OCI-LY7 (cell line): ENCODE data around the gene RIMS4. TPM values are rescaled to one million over a fixed set of nuclear protein-coding genes. Genes with fewer than 3 reads are reported as not detected.

Experiments used
- BruUV-seq: library from RNA; stranded (reverse); fragments of 400-500 nt; replicated peaks from 2 replicates; lab custom pipeline; 2021; lab: Mats Ljungman, UMichigan
- CTCF ChIA-PET: fragments of 300-600 bp; sonication (Branson Sonifier 250); formaldehyde crosslinking; loops from one replicate; lab custom pipeline; 2022; ENCODE audit warnings: antibody characterized with exemption; ENCODE audit not compliant: unreplicated experiment; lab: Charles Lee
- POLR2A ChIA-PET: fragments of 300-600 bp; sonication (Branson Sonifier 250); formaldehyde crosslinking; loops from one replicate; lab custom pipeline; 2022; ENCODE audit warnings: antibody characterized with exemption; lab: Charles Lee
- DNase-seq: peaks from one replicate; pipeline ENCODE4 v3.0.0-alpha.2; 2015; ENCODE audit warnings: low spot score
- H2AFZ ChIP-seq: fragments of 200-600 bp; sonication (generic), shearing (Covaris generic); 2 replicates; pipeline ENCODE4 v1.6.1; 2014; ENCODE audit warnings: mild to moderate bottlenecking, antibody characterized with exemption, low read length, moderate library complexity
- H3K27ac ChIP-seq: fragments of 200-600 bp; sonication (generic); 2 replicates; pipeline ENCODE4 v1.5.1; 2014; ENCODE audit warnings: mixed run types, low read depth, mild to moderate bottlenecking, moderate library complexity, low read length, inconsistent platforms; ENCODE audit not compliant: poor library complexity, severe bottlenecking
- H3K36me3 ChIP-seq: fragments of 200-600 bp; sonication (generic); 2 replicates; pipeline ENCODE4 v1.6.1; 2014; ENCODE audit warnings: mild to moderate bottlenecking, antibody characterized with exemption, low read length, moderate library complexity, mixed read lengths; ENCODE audit not compliant: insufficient read depth
- H3K4me1 ChIP-seq: fragments of 200-600 bp; sonication (generic); 2 replicates; pipeline ENCODE4 v1.5.1; 2014; ENCODE audit warnings: mild to moderate bottlenecking, low read length; ENCODE audit not compliant: insufficient read depth, poor library complexity, severe bottlenecking
- H3K4me2 ChIP-seq: fragments of 200-600 bp; sonication (generic); 2 replicates; pipeline ENCODE4 v1.6.1; 2014; ENCODE audit warnings: mild to moderate bottlenecking, low read length
- H3K4me3 ChIP-seq: fragments of 200-600 bp; sonication (generic); 2 replicates; pipeline ENCODE4 v1.5.1; 2014; ENCODE audit warnings: mild to moderate bottlenecking, low read depth, low read length; ENCODE audit not compliant: poor library complexity, severe bottlenecking
- H3K79me2 ChIP-seq: fragments of 200-600 bp; sonication (generic); 2 replicates; pipeline ENCODE4 v1.6.1; 2016; ENCODE audit warnings: low read depth, mild to moderate bottlenecking, low read length, moderate library complexity, mixed read lengths; ENCODE audit not compliant: insufficient read depth
- H3K9me2 ChIP-seq: fragments of 200-600 bp; sonication (generic); 2 replicates; pipeline ENCODE4 v1.6.1; 2016; ENCODE audit warnings: mild to moderate bottlenecking, low read length, mixed read lengths; ENCODE audit not compliant: insufficient read depth
- H3K9me3 ChIP-seq: fragments of 200-600 bp; sonication (generic); 2 replicates; pipeline ENCODE4 v1.6.1; 2014; ENCODE audit warnings: mild to moderate bottlenecking, mixed run types, low read length, mixed read lengths
- H4K20me1 ChIP-seq: fragments of 200-600 bp; sonication (generic); 2 replicates; pipeline ENCODE4 v1.6.1; 2014; ENCODE audit warnings: mild to moderate bottlenecking, antibody characterized with exemption, low read length, moderate library complexity, mixed read lengths; ENCODE audit not compliant: insufficient read depth
- EZH2phosphoT487 ChIP-seq: fragments of 200-600 bp; sonication (generic); IDR thresholded peaks from 2 replicates; pipeline ENCODE4 v1.6.1; 2018; ENCODE audit warnings: low read depth, borderline replicate concordance, mild to moderate bottlenecking, mixed run types, antibody characterized with exemption, low read length, moderate library complexity, mixed read lengths
- intact Hi-C: fragments of 100-400 bp; cut with micrococcal nuclease; formaldehyde crosslinking; loops from one replicate; pipeline ENCODE4 v1.10.0; 2022; ENCODE audit not compliant: unreplicated experiment
- total RNA-seq, 2 experiments: library from RNA; depleted of rRNA in 1 of 2; stranded (reverse); fragments of >200 nt in 1 of 2; shearing (Covaris generic) in 1 of 2; gene quantifications; 2 replicates each; pipeline ENCODE4 v1.2.3, GENCODE V29; 2014 to 2022
- TF ChIP-seq, protein P1 (sequence below): fragments of 200-600 bp; sonication (generic); conservative IDR thresholded peaks from 2 replicates; pipeline ENCODE4 v1.5.1; 2014; ENCODE audit warnings: mild to moderate bottlenecking, antibody characterized with exemption, low read length, moderate library complexity, mixed read lengths

RIMS4 gene
- total RNA-seq, 2 experiments from 2014 or later: not detected

DNA sequence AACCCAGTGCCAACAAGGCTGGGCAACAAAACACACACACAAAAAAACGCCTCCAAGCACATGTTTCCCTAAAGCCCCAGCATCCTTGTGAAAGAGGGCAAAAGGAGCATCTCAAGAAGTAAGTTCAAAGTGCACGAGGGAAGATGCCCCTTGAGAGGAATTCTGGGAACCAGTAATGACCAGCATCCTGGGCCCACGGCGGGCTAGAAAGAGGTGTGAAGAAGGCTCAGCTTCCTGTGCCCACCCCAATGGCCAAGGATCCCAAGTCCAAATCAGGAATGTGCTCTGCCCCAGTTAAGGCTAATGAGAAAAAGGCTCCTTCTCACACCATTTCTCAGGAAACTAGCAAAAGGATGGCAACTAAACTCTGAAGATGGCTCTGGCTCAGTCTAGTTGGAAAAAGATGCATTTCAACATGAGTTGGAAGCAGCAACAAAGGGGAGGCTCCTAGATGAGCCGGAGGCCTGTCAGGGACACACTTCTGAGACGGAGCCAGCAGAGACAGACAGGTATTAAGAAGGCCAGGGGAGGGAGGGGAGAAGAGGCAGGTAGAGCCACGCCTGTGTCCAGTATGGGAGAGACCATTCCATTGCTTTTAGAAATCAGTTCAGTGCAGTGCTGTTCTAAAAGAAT is 3.2 kb downstream of the RIMS4 start:
- Histone ChIP-seq H3K4me1 (no peaks in the 10 kb centered on the region), H3K9me2 (no peaks in the 10 kb centered on the region), H3K9me3 (no peaks in the 10 kb centered on the region), H3K79me2 (no peaks in the 10 kb centered on the region), H4K20me1 (no peaks in the 10 kb centered on the region), H3K4me3 (no peak overlapping the region), H3K27ac (no peak overlapping the region), H2AFZ (no peak overlapping the region), H3K4me2 (no peak overlapping the region), H3K36me3 (no peaks in the 10 kb centered on the region)
- DNase-seq: no peak
- intact Hi-C loops: no loop called here
- POLR2A ChIA-PET: no interaction called here
- no peak for TF ChIP-seq EZH2phosphoT487
- TF ChIP-seq, protein P1, sequence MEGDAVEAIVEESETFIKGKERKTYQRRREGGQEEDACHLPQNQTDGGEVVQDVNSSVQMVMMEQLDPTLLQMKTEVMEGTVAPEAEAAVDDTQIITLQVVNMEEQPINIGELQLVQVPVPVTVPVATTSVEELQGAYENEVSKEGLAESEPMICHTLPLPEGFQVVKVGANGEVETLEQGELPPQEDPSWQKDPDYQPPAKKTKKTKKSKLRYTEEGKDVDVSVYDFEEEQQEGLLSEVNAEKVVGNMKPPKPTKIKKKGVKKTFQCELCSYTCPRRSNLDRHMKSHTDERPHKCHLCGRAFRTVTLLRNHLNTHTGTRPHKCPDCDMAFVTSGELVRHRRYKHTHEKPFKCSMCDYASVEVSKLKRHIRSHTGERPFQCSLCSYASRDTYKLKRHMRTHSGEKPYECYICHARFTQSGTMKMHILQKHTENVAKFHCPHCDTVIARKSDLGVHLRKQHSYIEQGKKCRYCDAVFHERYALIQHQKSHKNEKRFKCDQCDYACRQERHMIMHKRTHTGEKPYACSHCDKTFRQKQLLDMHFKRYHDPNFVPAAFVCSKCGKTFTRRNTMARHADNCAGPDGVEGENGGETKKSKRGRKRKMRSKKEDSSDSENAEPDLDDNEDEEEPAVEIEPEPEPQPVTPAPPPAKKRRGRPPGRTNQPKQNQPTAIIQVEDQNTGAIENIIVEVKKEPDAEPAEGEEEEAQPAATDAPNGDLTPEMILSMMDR: no peak
- BruUV-seq: no TSS peak
- CTCF ChIA-PET: no interaction called here

DNA sequence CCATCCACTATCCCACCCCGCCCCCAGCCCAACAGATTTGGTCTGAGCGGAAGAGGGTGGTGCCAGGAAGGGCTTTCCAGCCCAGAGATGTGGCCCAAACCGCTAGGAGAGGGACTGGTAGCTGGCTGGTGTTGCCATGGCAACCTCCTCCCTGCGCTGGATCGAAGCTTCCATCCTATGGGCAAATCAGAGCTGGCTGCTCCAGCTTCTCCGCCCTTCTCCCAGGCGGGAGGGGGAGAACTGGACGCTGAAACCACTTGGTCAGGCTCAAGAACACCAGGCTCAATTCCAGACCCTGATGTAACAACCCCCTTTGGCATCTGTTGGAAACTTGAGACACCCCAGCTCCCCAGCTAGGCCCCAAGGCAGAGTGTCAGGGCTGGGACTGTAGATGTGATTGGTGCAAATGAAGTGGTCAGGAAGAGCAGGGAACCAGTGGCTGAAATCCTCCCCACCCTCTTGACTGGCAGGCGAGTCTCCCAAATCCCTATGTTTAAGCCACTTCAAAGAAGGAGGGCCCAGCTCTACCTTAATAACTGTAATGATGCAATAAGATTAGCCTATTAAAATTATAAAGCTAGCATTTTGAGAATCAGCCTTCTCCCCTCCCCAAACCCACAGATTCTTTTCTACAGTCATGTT is 4.2 kb downstream of the RIMS4 start:
- no TSS peak for BruUV-seq
- POLR2A ChIA-PET: no interaction called here
- Histone ChIP-seq H3K79me2 (no peaks in the 10 kb centered on the region), H3K4me3 (no peak overlapping the region), H3K4me1 (no peaks in the 10 kb centered on the region), H3K9me3 (no peaks in the 10 kb centered on the region), H2AFZ (no peak overlapping the region), H3K4me2 (no peak overlapping the region), H3K27ac (no peak overlapping the region), H3K9me2 (no peaks in the 10 kb centered on the region), H4K20me1 (no peaks in the 10 kb centered on the region), H3K36me3 (no peaks in the 10 kb centered on the region)
- TF ChIP-seq, protein P1: no peak
- no peak for TF ChIP-seq EZH2phosphoT487
- intact Hi-C loops: no loop called here
- DNase-seq: no peak
- CTCF ChIA-PET: no interaction called here

DNA sequence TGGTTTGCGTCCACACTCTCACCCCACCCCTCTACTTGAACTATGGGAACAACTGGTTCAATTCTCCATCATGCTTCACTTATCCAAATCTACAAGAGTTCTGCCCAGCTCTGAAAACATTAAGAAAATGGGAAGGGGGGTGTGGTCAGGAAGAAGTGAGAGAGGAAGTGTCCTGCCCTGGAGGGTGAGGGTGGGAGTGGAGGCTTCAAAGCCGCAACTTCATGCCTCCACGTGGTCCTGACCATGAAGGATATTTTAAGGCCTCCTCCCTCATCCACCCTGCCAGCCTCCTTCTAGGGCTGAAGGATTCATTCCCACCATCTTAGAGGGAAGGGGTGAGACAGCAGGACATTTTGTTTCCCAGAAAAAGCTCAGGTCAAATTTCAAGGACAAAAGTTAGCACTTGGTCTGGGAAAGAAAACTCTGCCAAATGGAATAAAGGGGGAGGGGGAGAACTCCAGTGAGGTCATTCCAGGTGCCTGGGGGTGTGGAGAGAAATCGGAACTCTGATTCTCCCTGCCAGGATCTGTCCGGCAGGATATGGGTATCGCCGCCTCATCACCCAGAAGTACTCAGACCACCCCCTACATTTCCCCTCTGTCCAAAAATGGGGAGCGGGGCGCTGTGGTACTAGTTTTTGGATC is 4.9 kb downstream of the RIMS4 start:
- intact Hi-C loops: no loop called here
- H3K79me2 ChIP-seq: no peaks in the 10 kb centered on the region
- ChIA-PET CTCF (no interaction called here), POLR2A (no interaction called here)
- H3K4me1 ChIP-seq: no peaks in the 10 kb centered on the region
- H2AFZ ChIP-seq: no peak overlapping the region
- no peak for DNase-seq
- H3K9me2 ChIP-seq: no peaks in the 10 kb centered on the region
- H3K4me3 ChIP-seq: no peak overlapping the region
- H3K4me2 ChIP-seq: no peak overlapping the region
- no peak overlapping the region for H3K27ac ChIP-seq
- H3K36me3 ChIP-seq: no peaks in the 10 kb centered on the region
- BruUV-seq: no TSS peak
- TF ChIP-seq, protein P1: no peak
- no peak for TF ChIP-seq EZH2phosphoT487
- no peaks in the 10 kb centered on the region for H3K9me3 ChIP-seq
- H4K20me1 ChIP-seq: no peaks in the 10 kb centered on the region
